Neural progenitor cell (in vitro differentiated cells): ENCODE measurements around the gene PRKCH. TPM values are rescaled to one million over a fixed set of nuclear protein-coding genes. Genes with fewer than 3 reads are reported as not detected.

Experiments
- DNase-seq: peaks from one replicate; pipeline ENCODE4 v3.0.0-alpha.2; 2016; ENCODE audit warnings: low spot score
- H2AFZ ChIP-seq: fragments of 200-600 bp; sonication (generic); replicated peaks from 2 replicates; pipeline ENCODE4 v1.6.1; 2016; ENCODE audit warnings: antibody characterized with exemption
- H3F3A ChIP-seq: fragments of 200-600 bp; sonication (generic); 2 replicates; pipeline ENCODE4 v1.6.1; 2016; ENCODE audit warnings: antibody characterized with exemption, low read depth
- H3K27ac ChIP-seq: fragments of 200-600 bp; sonication (generic); 2 replicates; pipeline ENCODE4 v1.5.1; 2016; ENCODE audit warnings: mild to moderate bottlenecking
- H3K27me3 ChIP-seq: fragments of 200-600 bp; sonication (generic); 2 replicates; pipeline ENCODE4 v1.6.1; 2016; ENCODE audit warnings: mild to moderate bottlenecking, moderate library complexity
- H3K36me3 ChIP-seq: fragments of 200-600 bp; sonication (generic); 2 replicates; pipeline ENCODE4 v1.5.1; 2016
- H3K4me1 ChIP-seq: fragments of 200-600 bp; sonication (generic); 2 replicates; pipeline ENCODE4 v1.6.1; 2016; ENCODE audit warnings: mixed run types
- H3K4me2 ChIP-seq: fragments of 200-600 bp; sonication (generic); 2 replicates; pipeline ENCODE4 v1.6.1; 2016
- H3K4me3 ChIP-seq: fragments of 200-600 bp; sonication (generic); 2 replicates; pipeline ENCODE4 v1.5.1; 2016
- H3K79me2 ChIP-seq: fragments of 200-600 bp; sonication (generic); 2 replicates; pipeline ENCODE4 v1.6.1; 2016; ENCODE audit warnings: low read depth
- H3K9ac ChIP-seq: fragments of 200-600 bp; sonication (generic); 2 replicates; pipeline ENCODE4 v1.6.1; 2016
- H3K9me3 ChIP-seq: fragments of 200-600 bp; sonication (generic); 2 replicates; pipeline ENCODE4 v1.5.1; 2016; ENCODE audit warnings: low read depth
- H4K20me1 ChIP-seq: fragments of 200-600 bp; sonication (generic); 2 replicates; pipeline ENCODE4 v1.6.1; 2016; ENCODE audit warnings: low read depth
- H3K27ac Mint-ChIP-seq: 3 replicates; pipeline ENCODE4 v1.8.0; 2021; ENCODE audit warnings: mixed read lengths
- H3K27me3 Mint-ChIP-seq: 2 replicates; pipeline ENCODE4 v1.8.0; 2022; ENCODE audit warnings: low read depth, mild to moderate bottlenecking, inconsistent platforms, moderate library complexity, mixed read lengths; ENCODE audit not compliant: insufficient read depth
- H3K36me3 Mint-ChIP-seq: 3 replicates; pipeline ENCODE4 v1.8.0; 2021; ENCODE audit warnings: mixed read lengths
- H3K4me1 Mint-ChIP-seq: 3 replicates; pipeline ENCODE4 v1.8.0; 2021; ENCODE audit warnings: mixed read lengths
- H3K4me3 Mint-ChIP-seq: 3 replicates; pipeline ENCODE4 v1.8.0; 2021; ENCODE audit warnings: mild to moderate bottlenecking, moderate library complexity, mixed read lengths
- H3K9me3 Mint-ChIP-seq: 3 replicates; pipeline ENCODE4 v1.8.0; 2020; ENCODE audit warnings: mixed read lengths
- EZH2 ChIP-seq: fragments of 200-600 bp; sonication (generic); IDR thresholded peaks from 2 replicates; pipeline ENCODE4 v1.6.1; 2017; ENCODE audit warnings: antibody characterized with exemption, mild to moderate bottlenecking, moderate library complexity
- EZH2phosphoT487 ChIP-seq: fragments of 200-600 bp; sonication (generic); IDR thresholded peaks from 2 replicates; pipeline ENCODE4 v1.6.1; 2017; ENCODE audit warnings: antibody characterized with exemption
- total RNA-seq: library from RNA; depleted of rRNA; stranded (reverse); fragments of >200 nt; gene quantifications from 2 replicates; pipeline ENCODE4 v1.2.3, GENCODE V29; 2015; ENCODE audit warnings: low replicate concordance
- TF ChIP-seq, protein P1 (sequence below): fragments of 200-600 bp; sonication (generic); IDR thresholded peaks from 2 replicates; pipeline ENCODE4 v1.5.1; 2017; ENCODE audit warnings: antibody characterized with exemption, mild to moderate bottlenecking

The PRKCH gene
- total RNA-seq, 1 donor from 2014 or later: 1.3 TPM

DNA sequence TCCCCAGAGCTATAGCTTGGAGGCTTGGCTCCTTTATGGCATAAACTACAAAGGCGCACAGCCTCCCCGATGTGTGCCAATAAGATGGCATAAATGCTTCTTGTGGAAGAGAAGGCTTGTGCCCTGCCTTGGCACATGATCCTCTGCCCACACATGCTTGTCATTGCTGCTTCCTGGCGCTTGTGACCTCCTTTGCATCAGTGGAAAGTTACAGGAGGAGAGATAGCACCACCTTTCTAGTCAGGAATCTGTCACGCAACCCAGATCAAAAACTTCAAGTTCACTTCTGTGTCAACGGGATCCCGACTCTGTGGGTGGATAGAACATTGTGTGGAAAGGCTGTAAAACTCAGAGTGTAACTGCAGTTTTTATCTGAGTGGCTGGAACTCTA lies 190.2 kb downstream of the PRKCH start:
- Mint-ChIP-seq H3K36me3 (no peaks in the 10 kb centered on the region), H3K27ac (no peak overlapping the region), H3K4me1 (peaks cover 4% of the 10 kb centered on the region), H3K4me3 (no peak overlapping the region), H3K27me3 (no peaks in the 10 kb centered on the region), H3K9me3 (no peaks in the 10 kb centered on the region)
- Histone ChIP-seq H3K27ac (no peak overlapping the region), H3F3A (no peaks in the 10 kb centered on the region), H3K36me3 (no peaks in the 10 kb centered on the region), H2AFZ (no peak overlapping the region), H3K9ac (no peak overlapping the region), H3K79me2 (no peaks in the 10 kb centered on the region), H4K20me1 (no peaks in the 10 kb centered on the region), H3K4me1 (no peaks in the 10 kb centered on the region), H3K4me3 (no peak overlapping the region), H3K4me2 (no peak overlapping the region), H3K9me3 (no peaks in the 10 kb centered on the region), H3K27me3 (no peaks in the 10 kb centered on the region)
- DNase-seq: no peak
- TF ChIP-seq EZH2 (no peak), EZH2phosphoT487 (no peak)
- TF ChIP-seq, protein P1, sequence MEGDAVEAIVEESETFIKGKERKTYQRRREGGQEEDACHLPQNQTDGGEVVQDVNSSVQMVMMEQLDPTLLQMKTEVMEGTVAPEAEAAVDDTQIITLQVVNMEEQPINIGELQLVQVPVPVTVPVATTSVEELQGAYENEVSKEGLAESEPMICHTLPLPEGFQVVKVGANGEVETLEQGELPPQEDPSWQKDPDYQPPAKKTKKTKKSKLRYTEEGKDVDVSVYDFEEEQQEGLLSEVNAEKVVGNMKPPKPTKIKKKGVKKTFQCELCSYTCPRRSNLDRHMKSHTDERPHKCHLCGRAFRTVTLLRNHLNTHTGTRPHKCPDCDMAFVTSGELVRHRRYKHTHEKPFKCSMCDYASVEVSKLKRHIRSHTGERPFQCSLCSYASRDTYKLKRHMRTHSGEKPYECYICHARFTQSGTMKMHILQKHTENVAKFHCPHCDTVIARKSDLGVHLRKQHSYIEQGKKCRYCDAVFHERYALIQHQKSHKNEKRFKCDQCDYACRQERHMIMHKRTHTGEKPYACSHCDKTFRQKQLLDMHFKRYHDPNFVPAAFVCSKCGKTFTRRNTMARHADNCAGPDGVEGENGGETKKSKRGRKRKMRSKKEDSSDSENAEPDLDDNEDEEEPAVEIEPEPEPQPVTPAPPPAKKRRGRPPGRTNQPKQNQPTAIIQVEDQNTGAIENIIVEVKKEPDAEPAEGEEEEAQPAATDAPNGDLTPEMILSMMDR: no peak

DNA sequence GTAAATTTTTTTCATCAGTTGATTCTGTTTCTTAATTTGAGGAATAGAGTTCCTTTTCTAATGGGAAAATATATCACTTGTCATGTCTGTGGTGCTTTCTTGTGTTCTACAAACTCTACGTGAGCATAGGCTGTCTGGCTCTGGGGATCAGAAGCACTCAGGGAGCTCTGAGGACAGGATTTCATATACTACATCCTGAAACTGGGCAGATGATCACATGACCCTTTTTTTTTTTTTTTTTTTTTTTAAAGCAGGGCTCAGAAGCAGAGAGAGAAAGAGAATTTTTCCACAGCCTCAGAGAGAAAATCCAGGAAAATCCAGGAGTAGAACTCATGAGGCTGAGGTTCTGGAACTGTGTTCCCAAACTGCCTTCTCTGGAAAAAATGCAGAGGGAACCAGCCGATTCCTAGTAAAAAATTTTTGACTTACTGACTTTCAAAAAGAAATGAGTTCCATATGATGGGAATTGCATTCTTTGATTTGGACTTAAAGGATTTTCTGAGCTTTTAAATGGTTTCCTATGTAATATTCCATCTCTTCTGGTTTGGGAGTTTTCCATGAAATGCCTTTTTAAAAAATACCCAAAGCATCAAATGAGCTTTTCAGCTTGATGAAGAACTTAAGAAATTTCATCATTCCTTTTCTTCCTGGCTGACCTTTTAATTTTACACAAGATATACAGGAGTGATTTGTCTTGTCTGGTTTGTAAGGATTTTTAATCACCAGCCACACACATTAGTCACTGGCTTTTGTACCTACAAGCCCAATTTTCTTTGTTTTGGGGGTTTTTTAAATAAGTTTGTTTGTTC lies 190.9 kb downstream of the PRKCH start:
- Histone ChIP-seq H2AFZ (no peak overlapping the region), H4K20me1 (no peaks in the 10 kb centered on the region), H3K4me3 (no peak overlapping the region), H3K27ac (no peak overlapping the region), H3K36me3 (no peaks in the 10 kb centered on the region), H3K27me3 (no peaks in the 10 kb centered on the region), H3K9ac (no peak overlapping the region), H3K79me2 (no peaks in the 10 kb centered on the region), H3K4me2 (no peak overlapping the region), H3K9me3 (no peaks in the 10 kb centered on the region), H3K4me1 (no peaks in the 10 kb centered on the region), H3F3A (no peaks in the 10 kb centered on the region)
- no peaks in the 10 kb centered on the region for H3K27me3 Mint-ChIP-seq
- H3K36me3 Mint-ChIP-seq: no peaks in the 10 kb centered on the region
- peaks cover 4% of the 10 kb centered on the region for H3K4me1 Mint-ChIP-seq
- no peak overlapping the region for H3K4me3 Mint-ChIP-seq
- H3K9me3 Mint-ChIP-seq: no peaks in the 10 kb centered on the region
- no peak for DNase-seq
- TF ChIP-seq EZH2phosphoT487 (no peak), EZH2 (no peak)
- TF ChIP-seq, protein P1: no peak
- no peak overlapping the region for H3K27ac Mint-ChIP-seq

DNA sequence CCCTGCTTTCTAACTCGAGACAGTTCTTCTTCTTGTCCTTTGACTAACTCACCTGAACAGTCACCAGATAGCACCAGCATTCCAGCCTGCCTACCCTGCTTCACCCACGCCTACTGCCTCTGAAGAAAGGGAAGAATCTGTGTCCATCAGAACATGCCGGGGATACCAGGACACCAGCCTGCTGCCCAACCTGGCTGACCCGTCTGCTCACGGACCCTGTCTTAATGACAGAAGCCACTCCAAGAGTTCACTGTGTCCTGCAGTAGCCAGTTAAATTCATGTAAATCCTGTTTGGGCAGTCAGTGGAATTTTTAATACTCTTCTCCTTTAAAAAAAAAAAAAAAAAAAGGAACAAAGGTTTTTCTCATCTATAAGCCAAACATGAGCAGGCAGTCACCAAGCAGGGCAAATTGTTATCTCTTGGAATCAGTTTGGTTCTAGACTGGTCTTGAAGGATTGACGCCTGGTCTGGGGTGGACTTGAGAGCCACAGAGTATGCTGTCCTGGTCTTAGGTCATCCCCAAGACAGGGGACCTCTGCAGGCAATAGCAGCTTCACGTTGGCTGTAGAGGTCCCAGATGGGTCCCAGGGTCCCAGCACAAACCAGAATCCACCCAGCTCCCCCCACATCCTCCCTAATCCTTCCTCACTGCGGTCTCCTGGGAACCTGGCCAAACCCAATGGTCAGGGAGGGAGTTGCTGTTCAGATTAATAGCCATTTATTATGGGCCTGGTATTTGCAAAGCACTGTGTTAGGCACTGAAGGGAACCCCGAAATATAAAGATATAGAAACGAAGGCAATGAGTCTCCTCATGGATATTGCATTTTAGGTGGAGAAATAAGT lies 192.8 kb downstream of the PRKCH start:
- no peaks in the 10 kb centered on the region for H3K4me1 ChIP-seq
- H3K4me3 ChIP-seq: no peak overlapping the region
- H3K9ac ChIP-seq: no peak overlapping the region
- no peaks in the 10 kb centered on the region for H3K36me3 ChIP-seq
- no peaks in the 10 kb centered on the region for H3F3A ChIP-seq
- Mint-ChIP-seq H3K27me3 (no peaks in the 10 kb centered on the region), H3K9me3 (no peaks in the 10 kb centered on the region), H3K27ac (no peak overlapping the region), H3K4me1 (peaks cover 4% of the 10 kb centered on the region), H3K36me3 (no peaks in the 10 kb centered on the region), H3K4me3 (no peak overlapping the region)
- no peaks in the 10 kb centered on the region for H3K9me3 ChIP-seq
- H3K27ac ChIP-seq: no peak overlapping the region
- DNase-seq: no peak
- no peaks in the 10 kb centered on the region for H4K20me1 ChIP-seq
- H2AFZ ChIP-seq: no peak overlapping the region
- no peaks in the 10 kb centered on the region for H3K79me2 ChIP-seq
- TF ChIP-seq, protein P1: no peak
- TF ChIP-seq EZH2phosphoT487 (no peak), EZH2 (no peak)
- no peaks in the 10 kb centered on the region for H3K27me3 ChIP-seq
- no peak overlapping the region for H3K4me2 ChIP-seq
